CD14-positive monocyte (primary cell): Measurements from ENCODE around the gene CTBP2. TPM values are rescaled to one million over a fixed set of nuclear protein-coding genes. Genes with fewer than 3 reads are reported as not detected.
A peak's percentile ranks its signal among the peaks of the same experiment; 100 is the strongest.

Experiments
- DNase-seq, 3 donors: peaks; one replicate each; pipeline ENCODE4 v3.0.0-alpha.2; 2011 to 2022
- H2AFZ ChIP-seq: 2 replicates; pipeline ENCODE4 v1.6.0; 2012; ENCODE audit warnings: mild to moderate bottlenecking, low read depth, low read length, inconsistent platforms; ENCODE audit not compliant: insufficient read depth, poor library complexity, severe bottlenecking
- H3K27ac ChIP-seq, 2 donors: 1 replicate in 1 of 2; 2 replicates in 1 of 2; pipeline ENCODE4 v1.5.1; 2012 to 2013; ENCODE audit warnings: low read length in 2 of 2, control low read depth in 1 of 2, inconsistent platforms in 1 of 2, low read depth in 1 of 2, mild to moderate bottlenecking in 1 of 2
- H3K27me3 ChIP-seq, 2 donors: one replicate each; pipeline versions ENCODE4 v1.6.0 to v1.6.1; 2011 to 2013; ENCODE audit warnings: low read length in 2 of 2; ENCODE audit not compliant: control insufficient read depth in 2 of 2, insufficient read depth in 2 of 2
- H3K36me3 ChIP-seq, 2 donors: replicated peaks in 1 of 2; 1 replicate in 1 of 2; 2 replicates in 1 of 2; pipeline versions ENCODE4 v1.5.1 to v1.6.1; 2012 to 2013; ENCODE audit warnings: low read length in 2 of 2, control low read depth in 1 of 2, inconsistent platforms in 1 of 2, mild to moderate bottlenecking in 1 of 2; ENCODE audit not compliant: insufficient read depth in 2 of 2, control insufficient read depth in 1 of 2
- H3K4me1 ChIP-seq, 2 donors: 1 replicate in 1 of 2; 2 replicates in 1 of 2; pipeline versions ENCODE4 v1.5.1 to v1.6.1; 2012 to 2013; ENCODE audit warnings: low read length in 2 of 2, control low read depth in 1 of 2, inconsistent platforms in 1 of 2, mild to moderate bottlenecking in 1 of 2, moderate library complexity in 1 of 2; ENCODE audit not compliant: insufficient read depth in 2 of 2, control insufficient read depth in 1 of 2
- H3K4me2 ChIP-seq: replicated peaks from 2 replicates; pipeline ENCODE3; 2012; ENCODE audit warnings: low read length, moderate library complexity, mild to moderate bottlenecking; ENCODE audit not compliant: poor library complexity, severe bottlenecking; ENCODE audit errors: extremely low read depth
- H3K4me3 ChIP-seq, 3 experiments: fragments of 200-600 bp in 1 of 3; sonication (generic) in 1 of 3; replicated peaks in 1 of 3; 1 replicate in 2 of 3; 2 replicates in 1 of 3; pipeline ENCODE4 v1.5.1; 2011 to 2013; ENCODE audit warnings: low read length in 3 of 3, mild to moderate bottlenecking in 3 of 3, control low read depth in 2 of 3, low read depth in 2 of 3, inconsistent platforms in 1 of 3, moderate library complexity in 1 of 3
- H3K79me2 ChIP-seq: 2 replicates; pipeline ENCODE4 v1.6.0; 2012; ENCODE audit warnings: mild to moderate bottlenecking, control low read depth, inconsistent platforms, low read length, moderate library complexity; ENCODE audit not compliant: insufficient read depth
- H3K9ac ChIP-seq: 2 replicates; pipeline ENCODE4 v1.6.0; 2017; ENCODE audit warnings: low read length, mild to moderate bottlenecking; ENCODE audit not compliant: insufficient read depth, poor library complexity, severe bottlenecking
- H3K9me3 ChIP-seq, 2 donors: replicated peaks in 1 of 2; 1 replicate in 1 of 2; 2 replicates in 1 of 2; pipeline versions ENCODE4 v1.5.1 to v1.6.1; 2012 to 2013; ENCODE audit warnings: low read length in 2 of 2, control low read depth in 1 of 2; ENCODE audit not compliant: control insufficient read depth in 1 of 2, insufficient read depth in 1 of 2
- H4K20me1 ChIP-seq: 2 replicates; pipeline ENCODE4 v1.6.0; 2012; ENCODE audit warnings: mild to moderate bottlenecking, low read length, control low read depth, moderate library complexity; ENCODE audit not compliant: insufficient read depth
- H3K27ac Mint-ChIP-seq, 7 donors: one replicate each; pipeline ENCODE4 v1.8.0; 2020; ENCODE audit warnings: mild to moderate bottlenecking in 7 of 7, mixed read lengths in 7 of 7, moderate library complexity in 6 of 7, inconsistent platforms in 2 of 7
- H3K27me3 Mint-ChIP-seq, 3 donors: one replicate each; pipeline ENCODE4 v1.8.0; 2021 to 2022; ENCODE audit warnings: low read depth in 3 of 3, mild to moderate bottlenecking in 3 of 3, mixed read lengths in 3 of 3, moderate library complexity in 3 of 3, inconsistent platforms in 1 of 3
- H3K36me3 Mint-ChIP-seq, 2 donors: one replicate each; pipeline ENCODE4 v1.8.0; 2020; ENCODE audit warnings: mixed read lengths in 2 of 2, inconsistent platforms in 1 of 2, mild to moderate bottlenecking in 1 of 2
- H3K4me1 Mint-ChIP-seq: one replicate; pipeline ENCODE4 v1.8.0; 2020; ENCODE audit warnings: mild to moderate bottlenecking, mixed read lengths
- H3K4me3 Mint-ChIP-seq, 2 donors: one replicate each; pipeline ENCODE4 v1.8.0; 2020; ENCODE audit warnings: mild to moderate bottlenecking in 2 of 2, mixed read lengths in 2 of 2, moderate library complexity in 1 of 2
- H3K9me3 Mint-ChIP-seq, 7 donors: one replicate each; pipeline ENCODE4 v1.8.0; 2020 to 2022; ENCODE audit warnings: mixed read lengths in 7 of 7, mild to moderate bottlenecking in 6 of 7, moderate library complexity in 6 of 7, inconsistent platforms in 2 of 7
- CTCF ChIP-seq: fragments of 200-600 bp; IDR thresholded peaks from one replicate; pipeline ENCODE4 v1.8.0; 2022; ENCODE audit warnings: antibody characterized with exemption, mild to moderate bottlenecking
- WGBS: methylation state at CpG from one replicate; pipeline ENCODE4 v1.1.5; 2013; ENCODE audit warnings: missing lambda C conversion rate; ENCODE audit not compliant: insufficient coverage; 5-methylcytosine and 5-hydroxymethylcytosine counted together
- intact Hi-C, 2 donors: fragments of 100-400 bp; cut with micrococcal nuclease; formaldehyde crosslinking; loops; one replicate each; pipeline versions ENCODE4 v1.15.0 to v1.15.1; 2023
- polyA plus RNA-seq, 3 donors: library from polyadenylated mRNA; depleted of rRNA in 1 of 3; unstranded in 2 of 3; stranded (reverse) in 1 of 3; fragments of 300-500 nt in 2 of 3; fragments of >200 nt in 1 of 3; fragmentation: Illumina TruSeq in 2 of 3; gene quantifications; 1 replicate in 2 of 3; 2 replicates in 1 of 3; pipeline ENCODE4 v1.2.3, GENCODE V29; 2012 to 2021

CTBP2 gene
- polyA plus RNA-seq, 3 donors = 40.9 to 87.1 (median 41.1) TPM

DNA sequence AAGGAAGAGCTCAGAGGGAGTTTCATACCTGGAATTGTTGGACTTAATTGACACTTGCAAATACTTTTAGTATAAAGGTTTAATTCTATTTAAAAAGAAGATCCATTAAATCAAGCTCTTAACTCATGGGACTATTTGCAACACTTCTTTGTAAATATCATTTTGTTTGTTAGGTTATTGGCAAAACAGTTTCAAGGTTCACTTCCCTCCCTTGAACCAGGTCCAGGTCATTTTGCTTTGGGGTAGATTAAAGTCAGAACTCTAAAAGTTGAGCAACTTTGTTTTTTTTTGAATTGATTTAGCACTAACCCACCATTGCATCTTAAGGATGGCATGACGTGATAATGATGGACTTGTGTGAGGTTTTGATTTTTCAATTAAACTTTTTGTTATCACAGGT is 172.6 kb downstream of the CTBP2 start:
- DNase-seq = no peak
- H3K27me3 ChIP-seq = no peaks in the 10 kb centered on the region
- no peak overlapping the region for H3K9ac ChIP-seq
- no peak for TF ChIP-seq CTCF
- H3K4me3 ChIP-seq = no peak overlapping the region
- H3K27ac Mint-ChIP-seq = peak overlapping the region in 1 of 7 donors; percentile 60
- peaks cover 87 to 100% of the 10 kb centered on the region in 2 donors for H3K36me3 ChIP-seq
- no peaks in the 10 kb centered on the region for H3K27me3 Mint-ChIP-seq
- H3K9me3 ChIP-seq = no peaks in the 10 kb centered on the region
- no peaks in the 10 kb centered on the region for H3K79me2 ChIP-seq
- H3K4me1 Mint-ChIP-seq = peaks cover 2% of the 10 kb centered on the region
- H3K27ac ChIP-seq = no peak overlapping the region
- no peak overlapping the region for H2AFZ ChIP-seq
- intact Hi-C loops = no loop called here
- no peaks in the 10 kb centered on the region for H3K4me1 ChIP-seq
- H3K36me3 Mint-ChIP-seq = peaks cover 82 to 90% of the 10 kb centered on the region in 2 donors
- H3K9me3 Mint-ChIP-seq = no peaks in the 10 kb centered on the region
- peaks cover 74% of the 10 kb centered on the region for H4K20me1 ChIP-seq
- no peak overlapping the region for H3K4me2 ChIP-seq
- no CpG with 5 or more reads among the region's 1 CpG for WGBS
- no peak overlapping the region for H3K4me3 Mint-ChIP-seq

GRCh38 chr10:124985162-124985561 is 175.2 kb downstream of the CTBP2 start:
- DNase-seq = no peak
- peaks cover 82 to 86% of the 10 kb centered on the region in 2 donors for H3K36me3 Mint-ChIP-seq
- WGBS = no CpG with 5 or more reads among the region's 5 CpGs
- Histone ChIP-seq H3K9me3 (no peaks in the 10 kb centered on the region), H4K20me1 (peaks cover 51% of the 10 kb centered on the region), H2AFZ (no peak overlapping the region), H3K4me2 (no peak overlapping the region), H3K27ac (no peak overlapping the region), H3K27me3 (no peaks in the 10 kb centered on the region), H3K4me1 (no peaks in the 10 kb centered on the region), H3K79me2 (no peaks in the 10 kb centered on the region), H3K36me3 (peaks cover 73 to 96% of the 10 kb centered on the region in 2 donors), H3K9ac (no peak overlapping the region), H3K4me3 (no peak overlapping the region)
- H3K27ac Mint-ChIP-seq = no peak overlapping the region
- no peak for TF ChIP-seq CTCF
- H3K4me3 Mint-ChIP-seq = no peak overlapping the region
- no peaks in the 10 kb centered on the region for H3K27me3 Mint-ChIP-seq
- H3K9me3 Mint-ChIP-seq = no peaks in the 10 kb centered on the region
- H3K4me1 Mint-ChIP-seq = peaks cover 2% of the 10 kb centered on the region
- intact Hi-C loops = no loop called here
